H9 (cell line): Measurements from ENCODE around the gene PLEKHD1. TPM values are rescaled to one million over a fixed set of nuclear protein-coding genes. Genes with fewer than 3 reads are reported as not detected.

Experiments used
- DNase-seq: peaks from one replicate; pipeline ENCODE4 v3.0.0-alpha.2; 2017
- H2AFZ ChIP-seq: one replicate; pipeline ENCODE4 v1.6.1; 2013; ENCODE audit warnings: mild to moderate bottlenecking, low read length, control low read depth, moderate library complexity
- H2AK5ac ChIP-seq: 2 replicates; pipeline ENCODE4 v1.6.1; 2013; ENCODE audit warnings: low read length, control low read depth, mixed read lengths; ENCODE audit not compliant: insufficient read length
- H2BK120ac ChIP-seq: one replicate; pipeline ENCODE4 v1.6.1; 2013; ENCODE audit warnings: low read depth, mild to moderate bottlenecking, low read length, control low read depth, inconsistent platforms; ENCODE audit not compliant: poor library complexity, severe bottlenecking
- H2BK12ac ChIP-seq: 2 replicates; pipeline ENCODE4 v1.6.1; 2013; ENCODE audit warnings: low read length, control low read depth, mixed read lengths, low read depth; ENCODE audit not compliant: insufficient read length
- H2BK15ac ChIP-seq: 2 replicates; pipeline ENCODE4 v1.6.1; 2013; ENCODE audit warnings: low read depth, low read length, control low read depth
- H2BK20ac ChIP-seq: one replicate; pipeline ENCODE4 v1.6.1; 2013; ENCODE audit warnings: low read depth, mild to moderate bottlenecking, low read length, control low read depth, inconsistent platforms; ENCODE audit not compliant: poor library complexity, severe bottlenecking
- H2BK5ac ChIP-seq: 2 replicates; pipeline ENCODE4 v1.6.1; 2013; ENCODE audit warnings: low read length, control low read depth, mixed read lengths; ENCODE audit not compliant: insufficient read length
- H3K14ac ChIP-seq: 2 replicates; pipeline ENCODE4 v1.6.1; 2013; ENCODE audit warnings: low read length, control low read depth; ENCODE audit not compliant: insufficient read depth
- H3K18ac ChIP-seq: 2 replicates; pipeline ENCODE4 v1.6.1; 2013; ENCODE audit warnings: low read depth, mild to moderate bottlenecking, mixed read lengths, low read length, control low read depth; ENCODE audit not compliant: insufficient read length
- H3K23ac ChIP-seq: 2 replicates; pipeline ENCODE4 v1.6.1; 2013; ENCODE audit warnings: low read length, control low read depth, mixed read lengths, low read depth; ENCODE audit not compliant: insufficient read length
- H3K23me2 ChIP-seq: 2 replicates; pipeline ENCODE4 v1.6.1; 2013; ENCODE audit warnings: low read depth, mild to moderate bottlenecking, mixed read lengths, low read length, control low read depth; ENCODE audit not compliant: insufficient read length, poor library complexity, severe bottlenecking
- H3K27ac ChIP-seq: 2 replicates; pipeline ENCODE4 v1.5.1; 2013; ENCODE audit warnings: low read length, control low read depth, mixed read lengths, low read depth; ENCODE audit not compliant: insufficient read length
- H3K27me3 ChIP-seq: 2 replicates; pipeline ENCODE4 v1.6.1; 2013; ENCODE audit warnings: low read length, control low read depth, inconsistent platforms; ENCODE audit not compliant: insufficient read depth
- H3K4ac ChIP-seq: 2 replicates; pipeline ENCODE4 v1.6.1; 2013; ENCODE audit warnings: low read depth, mild to moderate bottlenecking, control low read depth, inconsistent platforms, low read length, moderate library complexity
- H3K4me1 ChIP-seq: 2 replicates; pipeline ENCODE4 v1.6.1; 2013; ENCODE audit warnings: low read length, control low read depth, inconsistent platforms; ENCODE audit not compliant: insufficient read depth
- H3K4me2 ChIP-seq: 2 replicates; pipeline ENCODE4 v1.6.1; 2013; ENCODE audit warnings: low read length, control low read depth, mixed read lengths; ENCODE audit not compliant: insufficient read length, insufficient read depth
- H3K56ac ChIP-seq: 2 replicates; pipeline ENCODE4 v1.6.1; 2013; ENCODE audit warnings: low read depth, mild to moderate bottlenecking, mixed read lengths, low read length, control low read depth; ENCODE audit not compliant: insufficient read length
- H3K79me1 ChIP-seq: 2 replicates; pipeline ENCODE4 v1.6.1; 2013; ENCODE audit warnings: low read depth, mild to moderate bottlenecking, moderate library complexity, low read length, control low read depth, inconsistent platforms; ENCODE audit not compliant: insufficient read depth, poor library complexity, severe bottlenecking
- H3K79me2 ChIP-seq: 2 replicates; pipeline ENCODE4 v1.6.1; 2013; ENCODE audit warnings: low read length, control low read depth, inconsistent platforms; ENCODE audit not compliant: insufficient read depth
- H3K9ac ChIP-seq: 2 replicates; pipeline ENCODE4 v1.6.1; 2013; ENCODE audit warnings: low read length, control low read depth, mixed read lengths; ENCODE audit not compliant: insufficient read length; ENCODE audit errors: extremely low read depth
- H3K9me3 ChIP-seq: one replicate; pipeline ENCODE4 v1.6.1; 2013; ENCODE audit warnings: low read depth, low read length, inconsistent platforms; ENCODE audit not compliant: control insufficient read depth
- H3T11ph ChIP-seq: one replicate; pipeline ENCODE4 v1.6.1; 2013; ENCODE audit warnings: mild to moderate bottlenecking, low read length, control low read depth, inconsistent platforms
- H4K20me1 ChIP-seq: one replicate; pipeline ENCODE4 v1.6.1; 2013; ENCODE audit not compliant: control insufficient read depth, insufficient read length, insufficient read depth
- H4K5ac ChIP-seq: 2 replicates; pipeline ENCODE4 v1.6.1; 2013; ENCODE audit warnings: low read depth, mild to moderate bottlenecking, mixed read lengths, low read length, control low read depth; ENCODE audit not compliant: insufficient read length
- H4K8ac ChIP-seq: replicated peaks from 2 replicates; pipeline ENCODE4 v1.6.1; 2013; ENCODE audit warnings: low read length, control low read depth, mixed read lengths, low read depth; ENCODE audit not compliant: insufficient read length
- H4K91ac ChIP-seq: 2 replicates; pipeline ENCODE4 v1.6.1; 2013; ENCODE audit warnings: low read depth, mild to moderate bottlenecking, moderate library complexity, mixed read lengths, low read length, control low read depth; ENCODE audit not compliant: insufficient read length
- H3K27ac Mint-ChIP-seq, 3 experiments: 2 replicates in 2 of 3; 3 replicates in 1 of 3; pipeline ENCODE4 v1.8.0; 2020 to 2021; ENCODE audit warnings: mixed read lengths in 3 of 3, mild to moderate bottlenecking in 1 of 3, moderate library complexity in 1 of 3
- H3K27me3 Mint-ChIP-seq: 2 replicates; pipeline ENCODE4 v1.8.0; 2021; ENCODE audit warnings: low read depth, mild to moderate bottlenecking, moderate library complexity, mixed read lengths
- H3K36me3 Mint-ChIP-seq, 3 experiments: 2 replicates in 2 of 3; 3 replicates in 1 of 3; pipeline ENCODE4 v1.8.0; 2020 to 2021; ENCODE audit warnings: low read depth in 3 of 3, mixed read lengths in 3 of 3; ENCODE audit not compliant: insufficient read depth in 1 of 3
- H3K4me1 Mint-ChIP-seq, 2 experiments: 2 replicates each; pipeline ENCODE4 v1.8.0; 2020; ENCODE audit warnings: mixed read lengths in 2 of 2
- H3K4me3 Mint-ChIP-seq, 2 experiments: 2 replicates in 1 of 2; 3 replicates in 1 of 2; pipeline ENCODE4 v1.8.0; 2020 to 2021; ENCODE audit warnings: mild to moderate bottlenecking in 2 of 2, mixed read lengths in 2 of 2, moderate library complexity in 1 of 2
- H3K9me3 Mint-ChIP-seq, 2 experiments: 2 replicates in 1 of 2; 3 replicates in 1 of 2; pipeline ENCODE4 v1.8.0; 2020; ENCODE audit warnings: mild to moderate bottlenecking in 2 of 2, mixed read lengths in 2 of 2, moderate library complexity in 1 of 2
- WGBS: extraction: QIAGEN DNeasy Blood & Tissue Kit; methylation state at CpG from one replicate; pipeline ENCODE4 v1.1.7; 2013; ENCODE audit warnings: missing lambda C conversion rate, low lambda C conversion rate, mixed read lengths; ENCODE audit not compliant: insufficient read length; ENCODE audit errors: extremely low coverage; 5-methylcytosine and 5-hydroxymethylcytosine counted together
- total RNA-seq: library from RNA; stranded (reverse); gene quantifications from 2 replicates; pipeline ENCODE4 v1.2.1, GENCODE V29; 2021
- TF ChIP-seq, protein P1 (sequence below): fragments of 200-600 bp; sonication (generic); conservative IDR thresholded peaks from 3 replicates; pipeline ENCODE4 v1.8.0; 2021; ENCODE audit warnings: antibody characterized with exemption, mild to moderate bottlenecking

PLEKHD1 gene
- total RNA-seq, 1 experiment from 2014 or later: 0.37 TPM

DNA sequence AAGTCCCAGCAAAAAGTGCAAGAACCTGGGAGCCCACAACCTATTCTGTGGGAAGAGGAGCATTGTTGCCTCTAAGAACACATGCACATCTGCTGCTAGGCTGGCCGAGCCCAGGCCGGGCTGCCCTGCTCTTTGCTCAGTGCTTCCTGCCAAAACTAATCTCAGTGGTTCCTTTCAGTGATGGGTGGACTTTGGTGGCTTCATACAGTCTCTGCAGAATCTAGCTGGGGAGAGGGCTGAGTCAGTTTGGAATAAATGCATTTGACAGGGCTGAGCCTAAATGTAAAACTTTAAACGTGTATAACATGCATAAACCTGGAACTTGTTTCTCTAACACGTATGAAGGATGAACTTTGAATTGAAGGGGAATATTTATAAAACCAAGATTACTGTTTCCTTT is 45.6 kb downstream of the PLEKHD1 start:
- Mint-ChIP-seq H3K27ac (0 out of 7 replicates have a peak overlapping the region, but pooled peaks of 1 of the 3 experiments have one; percentile 88), H3K36me3 (no peaks in the 10 kb centered on the region), H3K4me1 (peaks cover 0 to 3% of the 10 kb centered on the region in 2 experiments; a peak in 2 of 4 replicates), H3K9me3 (no peaks in the 10 kb centered on the region), H3K27me3 (peaks cover 7% of the 10 kb centered on the region), H3K4me3 (no peak overlapping the region)
- Histone ChIP-seq H3K23me2 (no peaks in the 10 kb centered on the region), H4K91ac (no peak overlapping the region), H3T11ph (no peak overlapping the region), H2AK5ac (no peak overlapping the region), H3K14ac (no peak overlapping the region), H4K5ac (no peak overlapping the region), H3K23ac (no peak overlapping the region), H3K4ac (no peak overlapping the region), H2BK12ac (no peak overlapping the region), H3K79me2 (no peaks in the 10 kb centered on the region), H4K20me1 (no peaks in the 10 kb centered on the region), H3K56ac (no peak overlapping the region), H2BK5ac (no peak overlapping the region), H3K27me3 (no peaks in the 10 kb centered on the region), H2BK15ac (no peak overlapping the region), H2BK120ac (no peak overlapping the region), H4K8ac (no peak overlapping the region), H3K9ac (no peak overlapping the region), H3K79me1 (no peaks in the 10 kb centered on the region), H3K4me1 (no peaks in the 10 kb centered on the region), H3K4me2 (no peak overlapping the region), H2BK20ac (no peak overlapping the region), H2AFZ (no peak overlapping the region), H3K9me3 (no peaks in the 10 kb centered on the region), H3K18ac (no peak overlapping the region), H3K27ac (no peak overlapping the region)
- WGBS: no CpG with 5 or more reads among the region's 4 CpGs
- DNase-seq: no peak
- TF ChIP-seq, protein P1, sequence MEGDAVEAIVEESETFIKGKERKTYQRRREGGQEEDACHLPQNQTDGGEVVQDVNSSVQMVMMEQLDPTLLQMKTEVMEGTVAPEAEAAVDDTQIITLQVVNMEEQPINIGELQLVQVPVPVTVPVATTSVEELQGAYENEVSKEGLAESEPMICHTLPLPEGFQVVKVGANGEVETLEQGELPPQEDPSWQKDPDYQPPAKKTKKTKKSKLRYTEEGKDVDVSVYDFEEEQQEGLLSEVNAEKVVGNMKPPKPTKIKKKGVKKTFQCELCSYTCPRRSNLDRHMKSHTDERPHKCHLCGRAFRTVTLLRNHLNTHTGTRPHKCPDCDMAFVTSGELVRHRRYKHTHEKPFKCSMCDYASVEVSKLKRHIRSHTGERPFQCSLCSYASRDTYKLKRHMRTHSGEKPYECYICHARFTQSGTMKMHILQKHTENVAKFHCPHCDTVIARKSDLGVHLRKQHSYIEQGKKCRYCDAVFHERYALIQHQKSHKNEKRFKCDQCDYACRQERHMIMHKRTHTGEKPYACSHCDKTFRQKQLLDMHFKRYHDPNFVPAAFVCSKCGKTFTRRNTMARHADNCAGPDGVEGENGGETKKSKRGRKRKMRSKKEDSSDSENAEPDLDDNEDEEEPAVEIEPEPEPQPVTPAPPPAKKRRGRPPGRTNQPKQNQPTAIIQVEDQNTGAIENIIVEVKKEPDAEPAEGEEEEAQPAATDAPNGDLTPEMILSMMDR: no peak
